ENCODE measurements around the gene NME1.

Gene NME1

GRCh38 chr17:51161541-51161940 lies 8.2 kb downstream of the NME1 start:
- no peak for TF ChIP-seq TAF1 (IDR thresholded peaks at IDR 0.05; ENCODE audit: borderline replicate concordance, insufficient read depth, low read length)
- TF ChIP-seq REST (IDR thresholded peaks at IDR 0.05; ENCODE audit: insufficient read depth in 1 of 2, low read depth in 2 of 2, low read length in 2 of 2): no peak
- TF ChIP-seq POLR2AphosphoS5 (IDR thresholded peaks at IDR 0.05; ENCODE audit: low read depth, low read length): no peak
- TF ChIP-seq FOXP2 (optimal IDR thresholded peaks at IDR 0.05; ENCODE audit: borderline replicate concordance, extremely low read depth, extremely low read length, insufficient read depth): no peak
- TF ChIP-seq SIN3A (IDR thresholded peaks at IDR 0.05; ENCODE audit: borderline replicate concordance, insufficient read depth, low read length): no peak

- TF ChIP-seq SIN3A (IDR thresholded peaks at IDR 0.05; ENCODE audit: borderline replicate concordance, insufficient read depth, low read length) (no peak), REST (IDR thresholded peaks at IDR 0.05; ENCODE audit: insufficient read depth in 1 of 2, low read depth in 2 of 2, low read length in 2 of 2) (no peak)
Measured at GRCh38 chr17:51164911-51165679, 11.7 kb downstream of the NME1 start.

- TF ChIP-seq SIN3A (IDR thresholded peaks at IDR 0.05; ENCODE audit: borderline replicate concordance, insufficient read depth, low read length): no peak
- no peak for TF ChIP-seq REST (IDR thresholded peaks at IDR 0.05; ENCODE audit: insufficient read depth in 1 of 2, low read depth in 2 of 2, low read length in 2 of 2)
- TF ChIP-seq TAF1 (IDR thresholded peaks at IDR 0.05; ENCODE audit: borderline replicate concordance, insufficient read depth, low read length): no peak
- TF ChIP-seq FOXP2 (optimal IDR thresholded peaks at IDR 0.05; ENCODE audit: borderline replicate concordance, extremely low read depth, extremely low read length, insufficient read depth): no peak
- TF ChIP-seq POLR2AphosphoS5 (IDR thresholded peaks at IDR 0.05; ENCODE audit: low read depth, low read length): no peak
Measured at GRCh38 chr17:51165680-51166197, 12.4 kb downstream of the NME1 start.

GRCh38 chr17:51166198-51166986 lies 13.0 kb downstream of the NME1 start, which contains the start of gene NME2:
Gene NME2 (plus strand): TSS chr17:51166411. CDS start chr17:51166831, 420 bp downstream.
- TF ChIP-seq FOXP2 (optimal IDR thresholded peaks at IDR 0.05; ENCODE audit: borderline replicate concordance, extremely low read depth, extremely low read length, insufficient read depth) (peak; percentile 70), SIN3A (IDR thresholded peaks at IDR 0.05; ENCODE audit: borderline replicate concordance, insufficient read depth, low read length) (peak; percentile 86; the same call in 1 of the 2 replicates), REST (IDR thresholded peaks at IDR 0.05; ENCODE audit: insufficient read depth in 1 of 2, low read depth in 2 of 2, low read length in 2 of 2) (peak in 1 of 2 experiments; percentile 30; a peak in 1 of 4 replicates), TAF1 (IDR thresholded peaks at IDR 0.05; ENCODE audit: borderline replicate concordance, insufficient read depth, low read length) (peak; percentile 82; the same call in 1 of the 2 replicates), POLR2AphosphoS5 (IDR thresholded peaks at IDR 0.05; ENCODE audit: low read depth, low read length) (peak; percentile 95)
